Adrenal gland (tissue), 12 donors: Measurements from ENCODE around the gene FFAR1. TPM values are rescaled to one million over a fixed set of nuclear protein-coding genes. Genes with fewer than 3 reads are reported as not detected.
A peak's percentile ranks its signal among the peaks of the same experiment; 100 is the strongest.

Experiments
- DNase-seq, 7 donors: peaks; one replicate each; pipeline ENCODE4 v3.0.0-alpha.2; 2019 to 2020
- H3K27ac ChIP-seq, 5 donors: fragments of 200-600 bp; sonication (generic) in 4 of 5; 1 replicate in 3 of 5; 2 replicates in 2 of 5; pipeline versions ENCODE4 v1.5.1 to v1.8.0; 2016 to 2020; ENCODE audit warnings: mild to moderate bottlenecking in 1 of 5
- H3K27me3 ChIP-seq: fragments of 200-600 bp; 2 replicates; pipeline ENCODE4 v1.8.0; 2021
- H3K36me3 ChIP-seq, 2 donors: fragments of 200-600 bp; replicated peaks in 1 of 2; 1 replicate in 1 of 2; 2 replicates in 1 of 2; pipeline versions ENCODE4 v1.5.1 to v1.8.0; 2018 to 2022
- H3K4me1 ChIP-seq, 2 donors: fragments of 200-600 bp; replicated peaks in 1 of 2; 1 replicate in 1 of 2; 2 replicates in 1 of 2; pipeline versions ENCODE4 v1.5.1 to v1.8.0; 2018 to 2021
- H3K4me3 ChIP-seq, 4 donors: fragments of 200-600 bp; sonication (generic) in 3 of 4; one replicate each; pipeline ENCODE4 v1.5.1; 2016 to 2018
- H3K9me3 ChIP-seq, 3 donors: fragments of 200-600 bp; sonication (generic) in 1 of 3; replicated peaks in 1 of 3; 1 replicate in 2 of 3; 2 replicates in 1 of 3; pipeline versions ENCODE4 v1.5.1 to v1.8.0; 2016 to 2021
- POLR2A ChIP-seq, 2 donors: fragments of 450-650 bp; IDR thresholded peaks; one replicate each; pipeline ENCODE4 v1.6.1; 2017; ENCODE audit warnings: antibody characterized with exemption in 2 of 2, mild to moderate bottlenecking in 2 of 2, moderate library complexity in 1 of 2
- WGBS, 4 donors: extraction: QIAGEN DNeasy Blood & Tissue Kit in 2 of 4; methylation state at CpG; one replicate each; pipeline versions ENCODE4 v1.1.5 to v1.1.7; 2013 to 2017; 5-methylcytosine and 5-hydroxymethylcytosine counted together
- intact Hi-C, 2 donors: fragments of 100-400 bp; cut with DNase I; formaldehyde crosslinking; loops; one replicate each; pipeline versions ENCODE4 v1.14.1 to v1.15.0; 2022 to 2023
- polyA plus RNA-seq, 3 donors: library from polyadenylated mRNA; stranded (reverse); fragments of 200-250 nt in 2 of 3; fragments of 350-450 nt in 1 of 3; fragmentation: Illumina TruSeq in 1 of 3; extraction: RNeasy Lipid Tissue Mini Kit (QIAGEN cat#74804) in 1 of 3; gene quantifications; one replicate each; pipeline ENCODE4 v1.2.3, GENCODE V29; 2013 to 2014
- total RNA-seq, 9 donors: library from RNA; depleted of rRNA in 4 of 9; stranded (reverse); fragments of >200 nt in 4 of 9; fragments of 120-200 nt in 1 of 9; fragmentation: NEBNext Ultra II Directional in 1 of 9; extraction: Animal tissue kit (Norgen Biotek cat#: 25700) in 1 of 9; gene quantifications; one replicate each; pipeline versions ENCODE4 v1.1.0 to v1.2.4, GENCODE V29; 2013 to 2023
- TF ChIP-seq, protein P1 (sequence below), 6 experiments: fragments of 450-650 bp in 4 of 6; fragments of 200-600 bp in 2 of 6; sonication (generic) in 1 of 6; IDR thresholded peaks; 1 replicate in 5 of 6; 2 replicates in 1 of 6; pipeline versions ENCODE4 v1.5.1 to v1.8.0; 2016 to 2021; ENCODE audit warnings: antibody characterized with exemption in 6 of 6, mild to moderate bottlenecking in 2 of 6, moderate library complexity in 1 of 6
- donor health status: healthy with polysubstance abuse.
- donor health status: Bipolar disorder and iron deficiency.
- donor health status: DM: yes; HTN: yes; CAD: no.
- donor health status: DM: no; HTN: no; CAD: no.
- donor health status: DM: no; HTN: no; CAD: no.
- donor health status: DM: yes; HTN: yes; CAD: no.

The FFAR1 gene
- total and polyA plus RNA-seq, 12 donors: 0.03 to 0.11 TPM; not detected in 10

DNA sequence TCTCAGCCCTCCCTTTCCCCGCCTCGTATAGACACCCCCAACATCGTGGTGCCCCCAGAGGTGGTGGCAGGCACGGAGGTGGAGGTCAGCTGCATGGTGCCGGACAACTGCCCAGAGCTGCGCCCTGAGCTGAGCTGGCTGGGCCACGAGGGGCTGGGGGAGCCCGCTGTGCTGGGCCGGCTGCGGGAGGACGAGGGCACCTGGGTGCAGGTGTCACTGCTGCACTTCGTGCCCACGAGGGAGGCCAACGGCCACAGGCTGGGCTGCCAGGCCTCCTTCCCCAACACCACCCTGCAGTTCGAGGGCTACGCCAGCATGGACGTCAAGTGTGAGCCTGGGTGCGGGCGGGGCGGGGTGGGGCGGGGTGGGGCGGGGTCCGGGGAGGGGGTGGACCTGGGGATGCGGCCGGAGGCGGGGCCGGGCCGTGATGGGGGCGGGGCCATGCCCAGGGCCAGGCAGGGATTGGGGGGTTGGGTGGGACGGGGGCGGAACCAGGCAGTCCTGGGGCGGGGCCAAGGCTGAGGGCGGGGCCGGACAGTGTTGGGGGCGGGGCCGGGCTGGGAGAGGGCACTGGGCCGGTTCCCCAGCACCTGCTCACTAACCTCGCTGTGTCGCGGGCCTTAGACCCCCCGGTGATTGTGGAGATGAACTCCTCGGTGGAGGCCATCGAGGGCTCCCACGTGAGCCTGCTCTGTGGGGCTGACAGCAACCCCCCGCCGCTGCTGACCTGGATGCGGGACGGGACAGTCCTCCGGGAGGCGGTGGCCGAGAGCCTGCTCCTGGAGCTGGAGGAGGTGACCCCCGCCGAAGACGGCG lies 48.0 kb upstream of the FFAR1 start:
- Histone ChIP-seq H3K27ac (no peak overlapping the region), H3K27me3 (no peaks in the 10 kb centered on the region), H3K4me3 (no peak overlapping the region), H3K36me3 (no peaks in the 10 kb centered on the region), H3K4me1 (no peaks in the 10 kb centered on the region), H3K9me3 (no peaks in the 10 kb centered on the region)
- TF ChIP-seq, protein P1, sequence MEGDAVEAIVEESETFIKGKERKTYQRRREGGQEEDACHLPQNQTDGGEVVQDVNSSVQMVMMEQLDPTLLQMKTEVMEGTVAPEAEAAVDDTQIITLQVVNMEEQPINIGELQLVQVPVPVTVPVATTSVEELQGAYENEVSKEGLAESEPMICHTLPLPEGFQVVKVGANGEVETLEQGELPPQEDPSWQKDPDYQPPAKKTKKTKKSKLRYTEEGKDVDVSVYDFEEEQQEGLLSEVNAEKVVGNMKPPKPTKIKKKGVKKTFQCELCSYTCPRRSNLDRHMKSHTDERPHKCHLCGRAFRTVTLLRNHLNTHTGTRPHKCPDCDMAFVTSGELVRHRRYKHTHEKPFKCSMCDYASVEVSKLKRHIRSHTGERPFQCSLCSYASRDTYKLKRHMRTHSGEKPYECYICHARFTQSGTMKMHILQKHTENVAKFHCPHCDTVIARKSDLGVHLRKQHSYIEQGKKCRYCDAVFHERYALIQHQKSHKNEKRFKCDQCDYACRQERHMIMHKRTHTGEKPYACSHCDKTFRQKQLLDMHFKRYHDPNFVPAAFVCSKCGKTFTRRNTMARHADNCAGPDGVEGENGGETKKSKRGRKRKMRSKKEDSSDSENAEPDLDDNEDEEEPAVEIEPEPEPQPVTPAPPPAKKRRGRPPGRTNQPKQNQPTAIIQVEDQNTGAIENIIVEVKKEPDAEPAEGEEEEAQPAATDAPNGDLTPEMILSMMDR (IDR thresholded peaks at IDR 0.05): no peak
- TF ChIP-seq POLR2A (IDR thresholded peaks at IDR 0.05): no peak
- DNase-seq: peak in 2 of 7 donors; percentile 41 to 46
- WGBS, 4 donors: 48 to 54% (median 51%) methylated on average over 13 to 51 of the region's 55 CpGs
- intact Hi-C loops: no loop called here

DNA sequence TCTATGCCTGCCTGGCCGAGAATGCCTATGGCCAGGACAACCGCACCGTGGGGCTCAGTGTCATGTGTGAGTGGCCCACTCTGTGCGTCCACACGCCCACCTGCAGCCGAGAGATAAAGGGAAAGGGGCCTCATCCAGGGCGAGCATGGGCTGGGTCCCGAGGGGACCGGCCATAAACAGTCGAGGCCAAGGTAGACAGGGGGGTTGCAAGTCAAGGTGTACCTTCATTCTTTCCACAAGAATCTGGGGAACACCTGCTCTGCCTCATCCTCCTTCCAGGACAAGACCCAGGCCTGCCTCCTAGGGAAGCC lies 47.4 kb upstream of the FFAR1 start:
- no peaks in the 10 kb centered on the region for H3K4me1 ChIP-seq
- 82 to 92% (median 85%) methylated on average over 4 to 10 of the region's 10 CpGs for WGBS, 4 donors
- no peak for DNase-seq
- TF ChIP-seq, protein P1 (IDR thresholded peaks at IDR 0.05): no peak
- TF ChIP-seq POLR2A (IDR thresholded peaks at IDR 0.05): no peak
- H3K27ac ChIP-seq: no peak overlapping the region
- H3K27me3 ChIP-seq: no peaks in the 10 kb centered on the region
- no peak overlapping the region for H3K4me3 ChIP-seq
- H3K36me3 ChIP-seq: no peaks in the 10 kb centered on the region
- H3K9me3 ChIP-seq: no peaks in the 10 kb centered on the region
- intact Hi-C loops: no loop called here

GRCh38 chr19:35301961-35302360 lies 45.7 kb upstream of the FFAR1 start:
- H3K27me3 ChIP-seq: no peaks in the 10 kb centered on the region
- H3K36me3 ChIP-seq: no peaks in the 10 kb centered on the region
- H3K9me3 ChIP-seq: no peaks in the 10 kb centered on the region
- no peak overlapping the region for H3K27ac ChIP-seq
- intact Hi-C loops: no loop called here
- WGBS, 4 donors: 81 to 94% (median 89%) methylated on average over 1 to 2 of the region's 2 CpGs
- no peak for DNase-seq
- no peaks in the 10 kb centered on the region for H3K4me1 ChIP-seq
- TF ChIP-seq, protein P1 (IDR thresholded peaks at IDR 0.05): no peak
- no peak for TF ChIP-seq POLR2A (IDR thresholded peaks at IDR 0.05)
- H3K4me3 ChIP-seq: no peak overlapping the region

DNA sequence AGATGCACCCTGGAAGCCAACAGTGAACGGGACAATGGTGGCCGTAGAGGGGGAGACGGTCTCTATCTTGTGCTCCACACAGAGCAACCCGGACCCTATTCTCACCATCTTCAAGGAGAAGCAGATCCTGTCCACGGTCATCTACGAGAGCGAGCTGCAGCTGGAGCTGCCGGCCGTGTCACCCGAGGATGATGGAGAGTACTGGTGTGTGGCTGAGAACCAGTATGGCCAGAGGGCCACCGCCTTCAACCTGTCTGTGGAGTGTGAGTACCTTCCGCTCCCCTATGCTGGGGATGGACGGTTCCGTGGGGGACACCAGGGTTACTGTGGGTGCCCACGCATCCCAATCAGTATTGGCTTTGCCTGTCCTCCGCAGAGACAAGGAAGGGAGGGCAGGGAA lies 45.3 kb upstream of the FFAR1 start:
- no peaks in the 10 kb centered on the region for H3K36me3 ChIP-seq
- no peak for TF ChIP-seq POLR2A (IDR thresholded peaks at IDR 0.05)
- TF ChIP-seq, protein P1 (IDR thresholded peaks at IDR 0.05): no peak
- no peak for DNase-seq
- no peak overlapping the region for H3K27ac ChIP-seq
- H3K4me1 ChIP-seq: no peaks in the 10 kb centered on the region
- H3K27me3 ChIP-seq: no peaks in the 10 kb centered on the region
- H3K9me3 ChIP-seq: no peaks in the 10 kb centered on the region
- intact Hi-C loops: no loop called here
- no peak overlapping the region for H3K4me3 ChIP-seq
- WGBS, 4 donors: 84 to 90% (median 88%) methylated on average over 15 to 16 of the region's 16 CpGs
